ENCODE results near the gene TAS2R1.

DNA sequence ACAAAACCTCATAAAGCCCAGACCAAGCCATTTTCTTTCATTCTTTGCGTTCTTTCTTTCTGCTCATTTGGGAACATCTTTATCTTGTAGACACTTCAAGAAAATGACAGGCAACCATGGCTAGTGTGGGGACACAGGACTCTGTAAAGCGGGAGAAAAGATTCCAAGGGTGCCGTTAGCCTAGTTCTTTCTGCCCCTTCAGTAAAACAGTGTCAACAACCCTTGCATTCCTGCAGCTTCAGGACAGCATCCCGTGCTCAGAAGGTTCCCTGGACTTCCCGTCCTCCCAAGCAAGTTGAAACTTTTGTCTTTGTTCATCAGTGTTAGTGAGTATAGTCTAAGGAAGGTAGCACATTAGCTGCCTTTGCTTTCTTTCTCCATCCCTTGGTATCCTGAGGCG lies 41.9 kb downstream of the TAS2R1 start:
- TF ChIP-seq CTCF (IDR thresholded peaks at IDR 0.05) = no peak
- no peak for TF ChIP-seq POLR2A (IDR thresholded peaks at IDR 0.05)
